A549 treated with CORT108297 at 1 μM for 4 hours (cell line): ENCODE measurements around the gene PAM16. TPM values are rescaled to one million over a fixed set of nuclear protein-coding genes. Genes with fewer than 3 reads are reported as not detected.

Experiments used
- total RNA-seq: library from RNA; stranded (reverse); fragments of 200-300 nt; extraction: Qiagen RNA extraction; gene quantifications from 5 replicates; pipeline ENCODE4 v1.2.3, GENCODE V29; 2022

PAM16 gene
- 54.4 to 80.6 TPM (median 78.0 TPM) in 5 replicates for total RNA-seq

DNA sequence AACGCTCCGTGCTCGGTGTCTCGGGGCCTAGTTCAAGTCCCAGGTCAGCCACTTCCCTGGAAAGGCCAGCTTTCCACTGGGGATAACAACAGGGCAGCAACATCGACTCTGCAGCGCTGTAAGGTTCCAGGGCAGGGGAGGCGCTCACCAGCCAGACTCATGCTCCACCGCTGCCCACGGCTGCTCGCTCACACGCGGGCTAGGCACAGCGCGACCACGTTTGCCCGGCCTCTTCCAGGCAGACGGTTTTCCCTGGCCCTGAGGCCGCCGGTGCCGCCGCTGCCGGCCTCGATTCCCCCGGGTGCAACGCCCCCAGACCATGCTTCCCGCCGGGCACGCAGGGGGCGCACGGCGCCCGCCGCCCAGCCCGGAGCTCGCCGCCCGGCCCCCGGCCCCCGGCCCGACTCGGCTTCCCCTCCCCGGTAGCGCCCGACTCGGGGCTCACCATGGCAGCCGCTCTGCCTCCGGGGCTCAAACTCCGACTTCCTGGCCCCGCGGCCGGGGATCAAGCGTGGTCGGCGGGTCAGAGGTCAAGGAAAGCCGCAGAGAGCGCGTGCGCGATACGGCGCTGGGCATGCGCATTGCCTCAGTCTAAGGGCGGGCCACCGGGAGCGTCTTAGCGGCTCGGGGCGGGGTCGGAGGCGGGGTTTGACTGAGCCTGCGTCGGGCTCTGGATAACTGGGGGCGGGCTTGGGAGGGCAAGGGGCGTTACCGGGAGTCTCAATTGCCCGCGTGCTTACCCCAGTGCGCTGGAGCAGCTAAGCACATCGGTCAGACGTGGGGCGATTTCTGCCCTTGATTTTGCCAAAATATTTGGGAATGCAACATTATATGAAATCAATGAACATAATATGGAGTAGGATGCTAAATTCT lies at the start of gene PAM16:
Gene PAM16 (minus strand): TSS at position 535 of the 873 bp plus-strand sequence. CDS start 87 bp downstream, at position 448.

DNA sequence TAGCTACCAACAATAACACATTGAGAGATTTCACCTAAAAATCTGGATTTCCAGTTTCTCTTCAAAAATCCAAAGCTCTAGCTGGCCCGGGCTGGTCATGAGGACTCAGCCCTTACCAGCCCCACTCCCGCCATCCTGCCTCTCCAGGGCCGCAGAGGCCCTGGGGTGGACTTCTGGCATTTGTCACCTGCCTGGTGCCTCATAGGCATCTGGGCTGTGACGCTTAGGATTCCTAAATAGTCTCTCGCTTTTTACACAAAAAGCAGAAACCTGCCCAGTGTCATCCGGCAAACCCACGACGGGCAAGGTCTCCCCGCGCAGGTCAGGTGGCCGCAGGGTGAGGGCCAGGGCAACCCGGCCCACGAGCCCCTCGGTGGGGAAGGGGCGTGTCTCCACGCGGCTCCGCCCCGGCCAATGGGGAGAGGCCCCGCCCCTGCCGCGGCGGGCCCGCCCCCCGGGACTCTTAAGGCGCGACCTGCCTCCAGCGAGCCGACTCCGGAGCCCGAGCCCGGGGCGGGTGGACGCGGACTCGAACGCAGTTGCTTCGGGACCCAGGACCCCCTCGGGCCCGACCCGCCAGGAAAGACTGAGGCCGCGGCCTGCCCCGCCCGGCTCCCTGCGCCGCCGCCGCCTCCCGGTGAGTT lies 20.4 kb upstream of the PAM16 start, which contains the start of gene VASN:
Gene VASN (plus strand): TSS at position 492 of the 644 bp plus-strand sequence. CDS start 9,030 bp downstream, outside the sequence.

DNA sequence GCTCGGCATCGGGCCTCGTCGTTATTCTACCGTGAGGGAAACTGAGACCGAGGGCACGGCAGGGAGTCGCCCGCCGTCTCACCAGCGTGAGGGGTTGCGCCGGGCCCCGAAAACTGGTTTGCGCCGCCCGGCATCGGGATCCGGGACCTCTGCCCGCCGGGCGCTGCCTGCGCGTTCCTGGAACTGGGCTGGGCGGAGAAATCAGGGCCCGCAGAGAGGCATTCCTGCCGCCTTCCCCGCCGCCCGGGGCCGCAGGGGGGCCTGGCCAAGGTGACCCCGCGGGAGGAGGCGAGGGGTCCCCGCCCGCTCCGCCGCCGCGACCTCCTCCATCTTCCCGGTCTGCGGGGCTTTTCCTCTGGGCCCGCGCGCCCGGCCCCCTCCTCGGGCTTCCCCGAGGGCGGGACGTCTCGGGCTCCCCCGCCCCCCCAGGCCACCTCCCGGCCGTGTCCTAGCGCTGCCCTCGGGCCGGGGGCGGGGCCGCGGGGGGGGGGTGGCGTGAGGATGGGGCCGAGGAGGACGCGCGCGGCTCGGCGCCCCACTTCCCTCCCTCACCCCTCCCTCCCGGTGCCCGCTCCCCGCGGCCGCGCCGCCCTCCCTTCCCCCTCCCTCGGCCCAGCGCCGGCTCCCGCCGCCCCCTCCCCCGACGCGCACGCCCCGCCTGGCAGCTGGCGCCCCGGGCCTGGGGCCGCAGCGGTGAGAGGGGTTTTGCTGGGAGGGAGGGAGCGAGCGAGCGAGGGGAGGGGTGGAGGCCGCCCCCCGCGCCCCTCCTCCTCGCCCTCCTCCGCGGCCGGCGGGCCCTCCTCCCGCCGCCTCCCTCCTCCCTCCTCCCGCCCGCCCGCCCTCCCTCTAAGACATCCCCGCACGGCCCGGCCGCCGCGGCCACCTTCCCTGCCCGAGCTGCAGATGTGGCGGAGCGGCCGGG lies 35.7 kb downstream of the PAM16 start, which contains the start of gene GLIS2:
Gene GLIS2 (plus strand): TSS at position 882 of the 922 bp plus-strand sequence. CDS start 16,214 bp downstream, outside the sequence.

Other genes with a start within 250 kb of the PAM16 start
- 6.4 to 9.2 TPM (median 7.4 TPM) in 5 replicates for gene ADCY9, start 234.9 kb downstream of the PAM16 start, total RNA-seq
- 0.01 to 0.06 TPM (median 0.02 TPM) in 4 of 5 replicates, not detected in the other for gene SRL, start 109.2 kb downstream of the PAM16 start, total RNA-seq
- 16.9 to 21.6 TPM (median 19.1 TPM) in 5 replicates for gene TFAP4, start 78.3 kb downstream of the PAM16 start, total RNA-seq
- 22.3 to 35.4 TPM (median 32.7 TPM) in 5 replicates for gene GLIS2, start 35.3 kb downstream of the PAM16 start, total RNA-seq
- gene VASN, start 20.5 kb upstream of the PAM16 start, total RNA-seq: 4.2 to 8.5 TPM (median 7.4 TPM) in 5 replicates
- 10.3 to 19.8 TPM (median 17.0 TPM) in 5 replicates for gene CORO7, start 65.3 kb upstream of the PAM16 start, total RNA-seq
- gene DNAJA3, start 74.5 kb upstream of the PAM16 start, total RNA-seq: 63.6 to 75.3 TPM (median 72.1 TPM) in 5 replicates
- gene NMRAL1, start 123.3 kb upstream of the PAM16 start, total RNA-seq: 39.4 to 48.9 TPM (median 46.3 TPM) in 5 replicates
- gene HMOX2, start 125.1 kb upstream of the PAM16 start, total RNA-seq: 54.2 to 61.9 TPM (median 58.0 TPM) in 5 replicates
- 11.0 to 13.8 TPM (median 11.9 TPM) in 5 replicates for gene CDIP1, start 187.5 kb upstream of the PAM16 start, total RNA-seq
- gene C16orf96, start 205.0 kb upstream of the PAM16 start, total RNA-seq: 0.02 to 0.03 TPM in 2 of 5 replicates, not detected in the others